GM18505 (cell line): ENCODE results near the gene PLBD2.

Experiments used
- ATAC-seq: cut with Tn5 transposase; IDR thresholded peaks from one replicate; pipeline ENCODE4 v1.9.1; 2021; ENCODE audit not compliant: unreplicated experiment
- POLR2A ChIP-seq: IDR thresholded peaks from 4 replicates; pipeline ENCODE4 v1.6.1; 2011; ENCODE audit warnings: borderline replicate concordance; ENCODE audit not compliant: insufficient read depth, insufficient read length; ENCODE audit errors: extremely low read depth

The PLBD2 gene

DNA sequence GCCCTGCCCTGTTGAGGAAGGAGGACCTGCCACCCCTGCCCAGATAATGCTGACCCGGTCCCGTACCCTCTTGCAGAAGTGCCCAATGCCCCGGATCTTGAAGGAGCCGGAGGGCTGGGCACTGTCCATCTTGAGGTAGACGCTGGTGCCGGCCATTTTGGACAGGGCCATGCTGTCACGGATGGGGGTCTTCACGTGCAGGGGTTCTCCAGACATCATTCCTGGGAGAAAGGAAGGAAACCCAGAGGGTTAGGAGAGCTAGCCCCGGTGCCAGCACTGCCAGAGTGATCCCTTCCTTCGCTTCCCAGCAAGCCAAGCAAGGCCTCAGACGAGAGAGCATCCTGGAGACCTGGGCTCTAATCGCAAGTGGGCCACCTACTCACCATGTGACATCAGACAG lies 41.1 kb downstream of the PLBD2 start:
- no peak for ATAC-seq
- no peak for TF ChIP-seq POLR2A

- no peak for ATAC-seq
- TF ChIP-seq POLR2A, result no peak
These were observed 42.0 kb downstream of the PLBD2 start for GRCh38 chr12:113400362-113400761.

DNA sequence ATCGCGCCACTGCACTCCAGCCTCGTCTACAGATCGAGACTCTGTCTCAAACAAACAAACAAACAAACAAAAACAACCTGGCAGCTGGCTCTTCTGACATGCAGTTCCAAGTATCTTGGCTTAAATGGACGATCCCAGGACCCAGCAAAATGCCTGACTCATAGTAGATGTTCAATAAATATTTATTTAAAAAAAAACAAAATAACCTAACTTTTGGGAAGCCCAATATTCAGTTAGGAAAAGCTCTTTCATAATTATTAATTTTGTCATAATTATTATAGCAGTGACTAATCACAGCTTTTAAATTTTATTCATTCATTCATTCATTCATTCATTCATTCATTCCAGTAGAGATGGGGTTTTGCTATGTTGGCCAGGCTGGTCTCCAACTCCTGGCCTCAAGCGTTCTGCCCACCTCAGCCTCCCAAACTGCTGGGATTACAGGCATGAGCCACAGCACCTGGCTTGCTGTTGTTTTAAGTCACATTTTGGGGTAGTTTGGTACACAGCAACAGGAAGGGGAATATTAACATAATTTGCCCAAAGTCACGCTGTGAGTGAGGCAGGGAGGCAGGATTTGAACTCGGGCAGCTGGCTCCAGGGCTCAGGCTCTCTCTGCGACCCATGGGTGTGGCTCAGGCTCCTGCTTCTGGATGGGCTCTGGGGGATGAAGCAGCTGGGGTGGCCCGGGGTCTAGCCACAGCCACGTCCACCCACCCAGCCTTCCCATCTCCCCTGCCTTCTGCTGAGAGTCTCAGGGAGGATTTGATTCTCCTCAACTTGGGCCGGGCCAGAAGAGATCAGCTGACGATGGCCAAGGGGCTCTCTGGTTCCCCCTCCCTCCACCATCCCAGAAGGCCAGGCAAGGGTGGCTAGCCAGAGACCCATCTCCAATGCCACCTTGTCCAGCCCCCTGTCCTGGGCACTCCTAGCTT lies 42.9 kb downstream of the PLBD2 start:
- TF ChIP-seq POLR2A, result no peak
- no peak for ATAC-seq

GRCh38 chr12:113402586-113403260 lies 44.3 kb downstream of the PLBD2 start:
- TF ChIP-seq POLR2A, result no peak
- no peak for ATAC-seq

DNA sequence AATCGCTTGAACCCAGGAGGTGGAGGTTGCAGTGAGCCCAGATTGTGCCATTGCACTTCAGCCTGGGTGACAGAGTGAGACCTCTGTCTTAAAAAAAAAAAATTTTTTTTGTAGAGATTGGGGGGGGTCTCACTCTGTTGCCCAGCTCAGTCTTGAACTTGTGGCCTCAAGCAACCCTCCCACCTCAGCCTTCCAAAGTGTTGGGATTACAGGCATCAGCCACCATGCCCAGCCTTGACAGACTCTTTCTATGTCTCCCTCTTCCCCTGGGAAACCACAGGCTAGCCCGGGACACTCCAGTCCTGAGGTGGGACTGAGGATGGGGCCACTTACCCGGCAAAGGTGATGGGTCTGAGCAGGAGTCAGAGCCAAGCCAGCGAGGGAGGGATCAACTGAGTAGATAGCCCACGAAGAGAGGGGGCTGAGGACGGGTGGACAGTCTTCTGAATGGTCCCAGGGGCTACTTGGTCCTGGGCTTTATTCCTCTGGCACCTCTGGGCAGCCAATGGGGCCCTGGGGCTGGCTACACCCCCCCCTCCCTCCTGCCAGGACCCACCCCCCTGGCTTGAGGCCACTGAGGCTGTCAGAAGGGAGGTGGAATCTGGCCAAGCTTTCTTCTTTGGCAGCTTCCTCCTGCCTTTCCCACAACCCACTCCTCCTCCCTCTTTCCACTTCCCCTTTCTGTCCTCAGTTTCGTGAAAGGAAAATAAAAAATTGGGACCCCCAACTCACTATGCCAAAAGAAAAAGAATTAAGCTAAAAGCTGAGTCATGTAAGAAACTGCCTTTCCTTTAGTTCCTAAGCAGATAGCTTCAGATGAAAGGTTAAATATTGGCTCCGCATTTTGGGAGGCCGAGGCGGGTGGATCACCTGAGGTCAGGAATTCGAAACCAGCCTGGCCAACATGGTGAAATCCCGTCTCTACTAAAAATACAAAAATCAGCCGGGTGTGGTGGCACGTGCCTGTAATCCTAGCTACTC lies 45.3 kb downstream of the PLBD2 start, which contains the start of gene SDS:
Gene SDS (minus strand): TSS at position 453 of the 981 bp plus-strand sequence. CDS start 4,179 bp downstream, outside the sequence.
- TF ChIP-seq POLR2A, result no peak
- no peak for ATAC-seq

DNA sequence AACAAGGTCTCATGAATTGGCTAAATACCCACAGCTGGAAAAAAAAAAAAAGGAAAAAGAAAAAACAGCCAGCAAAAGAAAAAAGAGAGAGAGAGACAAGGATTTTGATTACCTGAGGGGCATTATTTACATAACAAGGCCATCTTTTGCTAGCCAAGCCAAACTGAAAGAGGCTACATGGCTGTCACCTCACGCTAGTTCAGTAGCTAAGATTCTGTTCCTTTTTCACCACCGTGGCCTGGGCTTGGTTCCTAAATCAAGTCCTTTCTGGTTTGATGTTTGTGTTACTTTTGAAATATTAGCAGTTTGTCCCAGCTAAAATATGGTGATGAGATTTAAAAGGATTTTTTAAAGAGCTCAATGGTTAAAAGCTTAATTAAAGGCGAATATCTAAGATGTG lies 47.3 kb downstream of the PLBD2 start:
- no peak for ATAC-seq
- TF ChIP-seq POLR2A, result no peak

DNA sequence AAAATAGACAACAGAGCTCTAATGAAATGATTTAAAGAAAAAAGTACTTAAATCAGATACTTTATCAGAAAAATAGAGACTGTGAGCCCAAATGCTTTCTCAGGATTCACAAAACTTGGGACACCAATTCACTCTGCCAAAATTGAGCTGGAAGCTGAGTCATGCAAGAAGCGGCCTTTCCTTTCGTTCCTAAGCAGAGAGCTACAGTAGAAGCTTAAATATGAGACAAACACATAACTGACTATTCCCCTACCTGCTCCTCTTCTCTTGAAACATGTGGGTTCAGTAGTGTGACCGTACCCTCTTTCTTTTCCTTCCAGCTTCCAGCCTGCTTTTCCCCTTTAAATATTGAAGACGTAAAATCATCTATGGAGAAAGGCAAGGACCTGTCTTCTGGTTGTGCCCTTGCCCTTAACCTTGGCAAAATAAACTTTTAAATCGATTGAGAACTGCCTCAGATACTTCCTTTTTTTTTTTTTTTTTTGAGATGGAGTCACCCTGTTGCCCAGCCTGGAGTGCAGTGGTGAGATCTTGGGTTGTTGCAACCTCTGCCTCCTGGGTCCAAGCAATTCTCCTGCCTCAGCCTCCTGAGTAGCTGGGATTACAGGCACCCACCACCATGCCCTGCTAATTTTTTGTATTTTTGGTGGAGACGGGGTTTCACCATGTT lies 49.7 kb downstream of the PLBD2 start:
- TF ChIP-seq POLR2A, result no peak
- no peak for ATAC-seq

DNA sequence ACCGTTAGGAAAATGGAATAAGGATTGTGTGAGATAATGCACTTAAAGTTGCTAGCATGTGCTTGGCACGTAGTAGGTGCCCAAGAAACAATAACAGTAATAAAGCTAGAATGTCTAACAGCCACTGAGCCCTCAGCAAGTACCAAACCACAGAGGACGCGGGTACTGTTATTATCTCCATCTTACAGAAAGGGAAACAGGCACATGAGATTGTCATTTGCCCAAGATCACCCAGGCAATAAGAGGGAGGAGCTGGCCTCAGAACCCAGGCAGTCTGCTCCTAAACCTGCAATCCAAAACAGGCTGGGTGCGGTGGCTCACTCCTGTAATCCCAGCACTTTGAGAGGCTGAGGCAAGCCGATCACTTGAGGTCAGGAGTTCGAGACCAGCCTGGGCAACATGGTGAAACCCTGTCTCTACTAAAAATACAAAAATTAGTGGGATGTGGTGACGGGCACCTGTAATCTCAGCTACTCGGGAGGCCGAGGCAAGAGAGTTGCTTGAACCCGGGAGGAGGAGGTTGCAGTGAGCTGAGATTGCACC lies 50.4 kb downstream of the PLBD2 start:
- no peak for TF ChIP-seq POLR2A
- ATAC-seq, result no peak

- no peak for TF ChIP-seq POLR2A
- no peak for ATAC-seq
These were observed 51.2 kb downstream of the PLBD2 start for GRCh38 chr12:113409462-113410124.

GRCh38 chr12:113413488-113413939 lies 55.1 kb downstream of the PLBD2 start:
- ATAC-seq, result no peak

DNA sequence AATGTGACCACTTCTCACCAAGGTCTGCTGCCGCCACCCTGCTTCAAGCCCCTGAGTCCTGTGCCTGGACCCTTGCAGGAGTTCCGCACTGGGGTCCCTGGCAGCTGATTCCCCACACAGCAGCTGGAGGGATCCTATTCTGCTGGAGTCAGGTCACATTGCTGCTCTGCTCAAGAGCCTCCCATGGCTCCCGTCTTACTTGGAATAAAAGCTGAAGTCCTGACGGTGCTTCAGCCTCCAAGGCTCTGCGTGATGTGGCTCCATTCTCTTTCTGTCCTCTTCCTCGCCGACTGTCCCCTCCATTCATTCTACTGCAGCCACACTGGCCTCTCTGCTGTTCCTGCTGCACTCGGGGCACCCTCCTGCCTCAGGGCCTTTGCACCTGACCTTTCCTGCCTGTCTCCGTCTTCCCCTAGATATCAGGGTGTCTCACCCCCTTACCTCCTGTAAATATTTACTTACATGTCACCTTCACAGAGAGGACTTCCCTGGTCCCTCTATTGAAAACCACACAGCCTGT lies 56.2 kb downstream of the PLBD2 start:
- no peak for ATAC-seq
- TF ChIP-seq POLR2A, result no peak

More at GRCh38 chr12:113413488-113413939, 55.1 kb downstream of the PLBD2 start:
- TF ChIP-seq POLR2A, result no peak
